Midbrain (tissue), 1 donor: ENCODE measurements around the gene LIMS2.

ENCODE experiments used
- DNase-seq: peaks from one replicate; lab custom pipeline; 2025; lab: John Stamatoyannopoulos, UW

LIMS2 gene

DNA sequence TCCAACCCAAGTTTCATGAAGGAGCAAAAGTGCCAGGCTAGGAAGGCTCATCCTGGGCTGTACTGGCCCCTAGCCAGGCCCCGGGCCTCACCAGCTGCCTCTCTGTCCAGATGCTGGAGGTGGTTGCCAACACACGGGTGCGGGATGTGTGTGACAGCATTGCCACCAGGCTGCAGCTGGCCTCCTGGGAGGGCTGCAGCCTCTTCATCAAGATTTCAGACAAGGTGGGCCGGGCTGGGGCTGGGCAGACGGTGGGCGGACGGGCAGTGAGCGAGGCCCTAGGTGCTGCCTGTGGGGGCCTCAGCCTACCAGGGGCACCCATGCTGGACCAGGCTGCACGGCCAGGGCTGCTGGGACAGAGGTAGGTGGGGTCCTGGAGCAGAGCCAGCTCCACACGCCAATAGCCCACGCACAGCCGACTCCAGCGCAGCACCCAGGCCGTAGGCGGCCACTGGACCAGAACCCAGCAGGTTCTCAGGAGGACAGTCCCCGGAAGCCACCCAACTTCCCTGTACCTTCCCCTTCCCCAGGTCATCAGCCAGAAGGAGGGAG, 41.2 kb downstream of the LIMS2 start:
- DNase-seq: no peak

DNA sequence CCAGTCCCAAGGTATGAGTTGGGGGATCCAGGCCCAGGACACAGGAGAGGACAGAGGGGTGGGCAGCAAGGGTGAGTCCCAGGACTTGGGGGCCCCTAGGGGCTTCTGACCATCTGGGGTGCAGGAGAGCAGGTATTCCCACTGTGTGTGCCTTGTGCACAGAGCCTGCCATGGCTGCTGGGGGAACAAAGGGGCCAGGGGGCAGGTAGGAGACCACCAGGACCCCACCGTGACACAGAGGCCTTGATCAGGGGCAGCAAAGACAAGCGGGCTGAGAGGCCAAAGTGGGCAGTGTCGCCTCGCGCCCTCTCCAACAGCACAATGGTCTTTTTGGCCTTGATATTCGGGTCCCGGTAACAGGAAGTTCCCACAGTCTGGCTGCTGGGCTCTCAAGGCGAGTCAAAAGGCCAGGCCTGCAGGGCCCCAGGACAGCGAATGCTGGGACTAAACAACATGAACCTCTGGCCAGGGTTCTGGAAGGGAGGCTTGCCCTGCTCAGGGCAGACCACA, 41.7 kb downstream of the LIMS2 start:
- no peak for DNase-seq

DNA sequence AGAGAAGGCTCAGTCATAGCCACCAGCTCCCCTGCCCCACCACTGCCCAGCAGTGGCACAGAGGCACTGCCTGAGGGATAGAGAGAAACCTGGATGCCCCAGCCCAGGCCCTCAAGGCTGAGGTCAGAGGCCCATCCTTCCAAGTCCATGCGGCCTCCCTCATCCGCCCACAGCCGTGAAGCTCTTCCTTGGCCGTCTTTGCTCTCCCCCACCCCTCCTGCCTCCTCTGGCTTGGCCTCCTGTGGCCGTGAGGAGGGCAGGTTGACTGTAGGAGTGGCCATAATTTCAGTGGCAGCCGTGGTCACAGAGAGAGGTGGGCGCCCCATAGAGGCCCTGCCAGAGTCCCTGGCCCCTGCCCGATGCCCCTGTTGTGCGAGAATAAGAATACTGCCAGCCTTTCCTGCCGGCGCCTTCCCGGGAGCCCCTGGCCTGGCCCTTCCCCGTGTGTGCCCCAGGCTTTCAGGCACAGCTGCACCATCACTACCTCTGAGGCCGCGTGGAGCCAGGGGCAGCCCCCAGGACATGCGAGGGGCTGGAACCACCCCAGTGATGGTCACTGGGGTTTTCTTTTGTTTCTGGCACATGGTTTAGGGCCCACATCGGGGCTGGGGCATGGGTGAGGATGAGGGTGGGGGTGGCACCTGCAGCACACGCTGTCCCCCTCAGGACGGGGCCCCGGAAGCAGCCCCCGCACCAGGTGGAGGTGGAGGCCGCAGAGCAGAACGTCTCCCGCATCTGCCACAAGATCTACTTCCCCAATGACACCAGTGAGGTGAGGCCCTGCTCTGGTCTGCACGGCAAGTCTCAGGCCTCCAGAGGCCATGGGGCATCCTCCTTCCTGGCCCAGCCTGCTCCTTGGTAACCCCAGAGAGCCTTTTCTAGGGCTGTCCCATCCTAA, 42.5 kb downstream of the LIMS2 start:
- no peak for DNase-seq

DNA sequence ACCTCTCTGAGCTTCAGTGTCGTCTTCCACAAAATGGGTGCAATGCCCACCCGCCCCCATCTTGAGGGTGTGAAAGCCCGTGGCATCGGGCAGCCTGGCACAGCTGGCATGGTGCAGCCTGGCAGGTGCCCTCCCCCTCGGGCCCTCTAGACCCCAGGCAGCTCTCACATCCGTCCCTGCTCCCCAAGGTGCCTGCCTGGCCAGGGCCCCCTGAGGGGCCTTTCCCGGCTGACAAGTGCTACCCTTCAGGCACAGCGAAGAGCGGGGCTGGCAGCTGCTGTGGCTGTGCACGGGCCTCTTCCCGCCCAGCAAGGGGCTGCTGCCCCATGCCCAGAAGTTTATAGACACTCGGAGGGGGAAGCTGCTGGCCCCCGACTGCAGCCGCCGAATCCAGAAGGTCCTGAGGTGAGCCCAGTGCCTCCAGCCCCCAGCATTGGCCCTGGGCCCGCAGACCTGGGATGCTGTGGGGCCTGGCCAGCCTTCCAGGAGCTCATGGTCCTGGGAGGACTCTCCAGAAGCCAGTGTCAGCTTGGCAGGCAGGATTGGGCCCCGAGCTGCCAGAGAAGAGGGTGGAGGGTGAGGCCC, 43.2 kb downstream of the LIMS2 start:
- no peak for DNase-seq

DNA sequence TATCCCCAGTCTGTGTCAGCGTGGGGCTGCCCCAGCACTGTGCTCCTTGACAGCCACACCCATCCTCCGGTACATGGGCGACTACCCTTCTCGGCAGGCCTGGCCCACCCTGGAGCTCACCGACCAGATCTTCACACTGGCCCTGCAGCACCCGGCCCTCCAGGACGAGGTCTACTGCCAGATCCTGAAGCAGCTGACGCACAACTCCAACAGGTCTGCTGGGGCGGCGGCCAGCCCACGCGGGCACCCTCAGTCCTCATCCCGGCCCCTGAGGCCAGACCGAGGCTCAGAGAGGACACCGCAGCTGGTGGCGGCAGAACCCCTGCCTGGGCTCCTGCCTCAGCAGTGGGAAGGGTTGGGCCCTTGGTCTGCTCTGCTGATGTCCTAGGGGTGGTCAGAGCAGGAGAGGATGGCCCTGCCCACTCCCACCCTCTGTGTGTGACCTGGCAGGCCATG, 43.8 kb downstream of the LIMS2 start:
- DNase-seq: no peak

DNA sequence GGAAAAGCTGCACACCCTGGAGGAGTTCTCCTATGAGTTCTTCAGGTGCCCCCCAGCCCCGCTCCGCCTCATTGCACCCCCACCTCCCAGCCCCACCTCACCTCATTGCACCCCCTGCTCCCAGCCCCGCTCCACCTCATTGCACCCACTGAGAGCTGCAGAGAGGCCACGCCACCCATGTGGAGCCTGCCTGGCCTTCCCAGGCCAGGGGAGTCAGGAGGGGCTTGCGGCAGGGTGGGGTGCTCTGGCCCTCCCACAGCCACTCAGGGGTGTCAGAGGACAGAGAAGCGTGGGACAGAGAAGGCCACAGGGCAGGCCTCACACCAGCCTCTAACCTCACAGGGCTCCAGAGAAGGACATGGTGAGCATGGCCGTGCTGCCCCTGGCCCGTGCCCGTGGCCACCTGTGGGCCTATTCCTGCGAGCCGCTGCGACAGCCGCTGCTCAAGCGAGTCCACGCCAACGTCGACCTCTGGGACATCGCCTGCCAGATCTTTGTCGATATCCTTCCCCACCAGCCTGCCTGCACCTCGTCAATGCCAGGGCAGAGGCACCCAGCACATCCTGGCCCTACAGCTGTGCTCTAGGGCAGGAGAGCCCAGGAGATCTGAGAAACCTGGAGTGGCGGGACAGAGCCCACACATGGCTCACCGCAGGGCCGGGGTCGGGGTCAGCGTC, 44.3 kb downstream of the LIMS2 start:
- no peak for DNase-seq

DNA sequence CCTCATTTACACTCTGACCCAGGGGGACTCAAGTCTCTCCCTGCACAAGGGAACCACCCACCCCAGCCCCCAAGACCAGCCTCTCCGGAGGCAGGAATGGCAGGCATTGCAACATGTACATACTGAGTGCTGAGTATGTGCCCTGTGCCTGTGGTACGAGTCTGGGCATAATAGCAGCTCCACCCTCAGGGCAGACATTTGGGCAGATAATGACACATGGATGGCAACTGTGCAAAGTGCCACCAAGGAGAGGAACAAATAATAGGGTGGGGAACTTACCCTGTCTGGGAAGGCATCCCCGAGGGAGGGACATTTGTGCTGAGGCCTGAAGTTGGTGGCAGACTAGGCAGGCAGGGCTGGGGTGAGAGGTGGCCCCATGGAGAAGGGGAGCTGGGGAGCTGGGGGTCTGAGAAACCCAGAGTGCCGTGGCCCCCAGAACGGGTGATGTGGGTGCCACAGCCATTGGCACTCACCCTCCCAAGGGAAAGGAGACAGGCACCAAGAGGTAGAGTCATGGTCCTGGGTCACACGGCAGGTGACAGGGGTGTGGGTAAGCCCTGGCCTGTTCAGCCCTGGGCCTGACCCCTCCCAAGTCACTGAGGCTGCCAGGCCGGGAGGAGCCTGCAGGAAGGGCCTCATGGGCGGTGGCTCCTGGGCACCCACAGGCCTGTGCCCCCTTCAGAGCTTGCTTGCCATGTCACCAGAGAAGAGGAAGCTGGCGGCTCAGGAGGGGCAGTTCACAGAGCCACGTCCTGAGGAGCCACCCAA, 45.0 kb downstream of the LIMS2 start:
- no peak for DNase-seq

DNA sequence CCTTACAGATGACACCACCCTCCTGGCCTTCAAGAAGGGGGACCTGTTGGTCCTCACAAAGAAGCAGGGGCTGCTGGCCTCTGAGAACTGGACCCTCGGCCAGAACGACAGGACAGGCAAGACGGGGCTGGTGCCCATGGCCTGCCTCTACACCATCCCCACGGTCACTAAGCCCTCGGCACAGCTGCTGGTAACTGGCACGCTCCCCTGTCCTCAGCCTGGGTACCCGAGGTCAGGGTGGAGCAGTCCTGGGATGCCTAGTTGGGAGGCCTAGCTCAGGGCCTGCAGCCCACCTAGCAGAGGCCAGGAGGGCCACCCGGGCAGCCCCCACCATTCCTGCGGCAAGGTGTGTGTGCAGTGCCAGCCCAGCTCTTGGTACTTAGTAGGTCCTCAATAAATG, 45.7 kb downstream of the LIMS2 start:
- DNase-seq: no peak

DNA sequence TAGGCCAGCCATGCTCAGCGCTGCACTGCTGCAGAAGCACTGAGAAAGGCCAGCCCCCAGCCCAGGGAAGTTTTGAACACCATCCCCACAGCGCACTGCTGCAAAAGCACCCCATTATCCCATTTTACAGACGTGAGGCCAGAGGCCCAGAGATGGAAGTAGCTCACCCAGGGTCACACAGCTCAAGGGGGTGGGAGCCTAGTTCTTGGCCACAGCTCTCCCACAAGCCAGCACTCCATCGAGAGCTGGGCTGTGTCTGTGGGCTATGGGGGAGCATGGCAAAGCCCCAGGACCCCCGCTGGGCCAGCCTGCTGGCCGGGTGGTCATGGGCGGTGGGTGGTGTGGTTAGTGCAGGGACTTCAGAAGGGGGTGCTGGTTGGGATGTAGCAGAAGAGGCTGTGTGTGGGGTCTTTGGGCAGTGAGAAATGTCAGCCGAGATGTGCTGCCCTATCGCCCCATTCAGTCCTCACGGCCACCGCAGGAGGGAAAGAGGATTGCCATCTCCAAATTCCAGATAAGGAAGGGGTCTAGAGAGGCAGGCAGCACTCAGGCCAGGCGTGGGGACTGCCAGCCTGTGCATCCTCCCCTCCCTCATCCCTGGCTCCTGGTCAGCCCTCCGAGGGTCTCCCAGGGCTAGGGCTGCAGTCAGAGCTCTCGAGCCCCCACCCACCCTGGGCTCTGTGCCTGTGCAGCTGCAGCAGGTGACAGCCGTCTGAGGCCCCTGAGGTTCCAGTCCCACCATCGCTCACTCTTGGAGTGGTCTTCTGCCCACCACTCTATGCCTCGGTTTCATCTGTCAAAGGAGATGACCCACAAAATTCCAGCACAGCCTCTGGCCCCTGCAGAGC, 46.3 kb downstream of the LIMS2 start:
- DNase-seq: no peak

DNA sequence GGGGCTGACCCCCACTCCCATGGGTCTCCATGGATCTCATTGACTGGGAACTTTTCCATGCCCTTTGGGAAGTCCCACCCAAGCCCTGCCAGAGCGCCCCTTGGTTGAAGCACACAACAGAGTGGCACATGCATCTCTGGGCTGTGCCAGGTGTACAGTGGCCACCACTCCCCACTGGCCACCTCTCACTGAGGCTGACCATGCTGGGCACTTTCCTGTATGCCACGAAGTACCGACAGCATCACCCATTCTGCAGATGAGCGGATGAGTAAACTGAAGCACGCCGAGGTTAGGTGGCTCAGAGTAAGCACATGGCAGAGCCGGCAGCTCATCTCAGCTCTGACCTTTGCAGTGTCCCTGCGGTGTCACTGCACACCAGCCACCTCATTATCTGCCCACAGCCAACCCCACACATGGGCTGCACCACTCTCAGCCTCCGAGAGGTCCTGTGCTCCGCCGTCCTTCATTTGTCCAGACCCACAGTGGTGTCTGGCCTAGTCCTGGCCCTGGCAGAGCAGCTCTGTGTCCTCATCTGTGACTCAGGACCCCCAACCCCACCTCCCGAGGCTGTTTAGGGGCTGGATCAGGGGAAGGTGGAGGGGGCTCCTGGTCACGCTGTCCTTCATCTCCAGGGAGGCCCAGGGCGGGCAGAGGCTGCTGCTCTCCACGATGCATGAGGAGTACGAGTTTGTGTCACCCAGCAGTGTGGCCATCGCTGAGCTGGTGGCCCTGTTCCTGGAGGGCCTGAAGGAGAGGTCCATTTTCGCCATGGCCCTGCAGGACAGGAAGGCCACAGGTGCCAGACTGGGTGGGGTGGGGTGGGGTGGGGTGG, 47.4 kb downstream of the LIMS2 start:
- DNase-seq: no peak

DNA sequence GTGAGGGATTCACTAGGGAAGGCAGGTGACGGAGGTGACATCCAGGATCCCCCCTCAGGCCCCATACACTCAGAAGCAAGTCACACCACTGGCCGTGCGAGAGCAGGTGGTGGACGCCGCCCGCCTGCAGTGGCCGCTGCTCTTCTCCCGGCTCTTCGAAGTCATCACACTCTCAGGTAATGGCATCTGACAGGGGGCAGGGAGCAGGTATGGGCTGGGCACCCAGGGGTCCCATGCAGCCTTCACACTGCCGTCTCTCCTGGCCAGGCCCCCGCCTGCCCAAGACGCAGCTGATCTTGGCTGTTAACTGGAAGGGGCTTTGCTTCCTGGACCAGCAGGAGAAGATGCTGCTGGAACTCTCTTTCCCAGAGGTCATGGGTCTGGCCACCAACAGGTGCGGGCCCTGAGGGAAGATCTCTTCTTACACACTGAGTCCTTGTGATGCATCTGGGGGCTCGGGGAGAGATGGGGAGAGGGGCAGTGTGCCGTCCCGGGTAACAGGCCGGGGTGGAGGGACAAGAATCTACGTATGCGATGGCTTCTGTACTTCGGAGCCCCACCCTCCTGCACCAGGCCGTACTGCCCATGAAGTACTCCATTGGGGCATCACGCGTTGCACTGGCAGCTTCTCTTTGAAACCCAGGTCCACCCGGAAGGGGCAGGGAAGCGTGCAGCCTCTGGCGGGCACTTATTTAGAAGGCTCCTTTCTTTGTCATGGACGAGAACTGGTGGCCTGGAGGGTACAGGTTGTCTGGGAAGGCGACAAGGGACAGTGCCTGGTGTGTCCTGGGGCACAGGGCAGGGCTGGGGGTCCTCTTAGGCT, 48.2 kb downstream of the LIMS2 start:
- DNase-seq: no peak

DNA sequence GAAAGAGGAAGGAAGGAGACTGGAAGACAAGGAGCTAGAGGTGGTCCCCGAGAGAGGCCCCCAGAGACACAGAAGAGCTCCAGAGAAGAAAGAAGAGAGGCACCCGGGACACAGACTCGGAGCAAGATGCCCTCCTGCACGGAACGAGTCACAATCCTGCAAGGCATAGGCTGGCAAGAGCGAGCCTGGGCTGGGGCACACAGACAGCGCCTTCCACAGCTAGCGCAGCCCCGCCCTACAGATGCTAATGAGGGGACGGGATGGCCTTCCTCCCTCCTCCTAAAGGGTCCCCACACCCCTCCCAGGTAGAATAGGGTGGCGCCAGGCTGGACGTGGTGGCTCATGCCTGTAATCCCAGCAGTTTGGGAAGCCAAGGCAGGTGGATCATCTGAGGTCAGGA, 49.2 kb downstream of the LIMS2 start:
- DNase-seq: no peak

DNA sequence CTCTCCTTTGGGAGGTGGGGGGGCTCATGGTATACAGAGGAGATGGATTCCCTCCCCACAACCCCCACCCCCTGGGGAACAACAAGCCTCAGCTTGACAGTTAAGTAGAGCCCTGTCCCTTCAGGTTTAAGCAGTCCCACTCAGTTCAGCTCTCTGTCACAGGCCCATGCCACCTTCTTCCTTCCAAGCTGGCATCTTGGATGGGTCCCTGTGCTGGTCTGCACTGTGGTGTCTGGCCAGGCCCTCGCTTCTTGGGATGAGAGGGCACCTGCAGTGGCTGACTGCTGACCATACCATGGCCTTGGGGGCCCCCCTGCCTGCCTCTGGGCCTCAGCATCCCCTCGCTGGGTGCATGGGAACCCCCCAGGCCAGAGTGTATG, 49.8 kb downstream of the LIMS2 start:
- DNase-seq: no peak

DNA sequence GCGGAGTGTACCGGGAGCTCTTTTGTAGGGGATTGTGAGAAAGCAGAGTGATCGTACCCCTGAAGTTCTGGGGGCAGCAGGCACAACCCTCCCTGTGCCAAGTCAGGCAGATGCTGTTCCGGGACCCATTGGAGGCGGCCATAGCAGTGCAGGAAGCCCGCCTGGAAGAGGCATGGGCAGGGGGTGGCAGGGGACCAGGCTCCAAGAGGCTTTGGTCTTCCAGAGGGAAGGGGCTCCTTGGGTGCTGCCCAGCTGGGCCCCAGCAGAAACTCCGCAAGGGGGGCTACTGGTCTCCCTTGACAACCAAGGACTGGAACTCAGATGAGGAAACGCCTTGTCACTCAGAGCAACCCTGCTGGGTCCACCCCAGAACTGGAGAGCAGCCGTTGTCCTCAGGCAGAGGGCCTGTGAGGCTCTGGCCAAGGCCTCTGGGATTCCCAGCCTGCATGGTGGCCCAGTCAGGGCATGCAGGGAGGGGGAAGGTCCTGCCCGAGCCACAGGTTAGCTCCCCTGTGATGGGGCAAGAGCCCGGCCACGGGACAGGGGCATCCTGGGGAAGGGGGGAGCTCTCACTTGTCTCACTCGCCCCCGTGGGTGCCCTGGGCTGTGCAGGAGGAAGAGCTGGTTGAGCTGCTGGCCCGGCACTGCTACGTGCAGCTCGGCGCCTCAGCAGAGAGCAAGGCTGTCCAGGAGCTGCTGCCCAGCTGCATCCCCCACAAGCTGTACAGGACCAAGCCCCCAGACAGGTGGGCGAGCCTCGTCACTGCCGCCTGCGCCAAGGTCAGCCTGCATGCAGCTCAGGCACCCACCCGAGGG, 50.4 kb downstream of the LIMS2 start:
- no peak for DNase-seq

DNA sequence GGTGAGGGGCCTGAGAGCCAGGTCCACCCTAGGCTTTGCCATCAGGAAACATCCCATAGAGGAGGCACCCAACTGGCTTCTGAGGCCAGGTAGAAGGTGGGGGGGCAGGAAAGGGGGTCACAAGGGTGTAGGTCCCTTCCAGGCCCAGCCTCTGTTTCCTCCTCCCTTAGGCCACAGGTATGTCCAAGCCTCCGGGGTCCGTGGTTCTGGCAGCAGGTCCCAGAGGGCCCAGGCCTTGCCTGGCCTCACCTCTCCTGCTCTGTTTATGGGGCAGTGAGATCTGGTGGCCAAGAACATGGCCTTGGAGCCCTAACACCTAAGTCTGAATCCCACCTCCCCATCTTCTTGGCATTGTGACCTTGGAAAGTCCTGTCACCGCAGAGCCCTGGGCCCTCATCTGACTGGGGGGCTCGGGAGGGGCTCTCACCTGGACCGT, 51.0 kb downstream of the LIMS2 start:
- no peak for DNase-seq

DNA sequence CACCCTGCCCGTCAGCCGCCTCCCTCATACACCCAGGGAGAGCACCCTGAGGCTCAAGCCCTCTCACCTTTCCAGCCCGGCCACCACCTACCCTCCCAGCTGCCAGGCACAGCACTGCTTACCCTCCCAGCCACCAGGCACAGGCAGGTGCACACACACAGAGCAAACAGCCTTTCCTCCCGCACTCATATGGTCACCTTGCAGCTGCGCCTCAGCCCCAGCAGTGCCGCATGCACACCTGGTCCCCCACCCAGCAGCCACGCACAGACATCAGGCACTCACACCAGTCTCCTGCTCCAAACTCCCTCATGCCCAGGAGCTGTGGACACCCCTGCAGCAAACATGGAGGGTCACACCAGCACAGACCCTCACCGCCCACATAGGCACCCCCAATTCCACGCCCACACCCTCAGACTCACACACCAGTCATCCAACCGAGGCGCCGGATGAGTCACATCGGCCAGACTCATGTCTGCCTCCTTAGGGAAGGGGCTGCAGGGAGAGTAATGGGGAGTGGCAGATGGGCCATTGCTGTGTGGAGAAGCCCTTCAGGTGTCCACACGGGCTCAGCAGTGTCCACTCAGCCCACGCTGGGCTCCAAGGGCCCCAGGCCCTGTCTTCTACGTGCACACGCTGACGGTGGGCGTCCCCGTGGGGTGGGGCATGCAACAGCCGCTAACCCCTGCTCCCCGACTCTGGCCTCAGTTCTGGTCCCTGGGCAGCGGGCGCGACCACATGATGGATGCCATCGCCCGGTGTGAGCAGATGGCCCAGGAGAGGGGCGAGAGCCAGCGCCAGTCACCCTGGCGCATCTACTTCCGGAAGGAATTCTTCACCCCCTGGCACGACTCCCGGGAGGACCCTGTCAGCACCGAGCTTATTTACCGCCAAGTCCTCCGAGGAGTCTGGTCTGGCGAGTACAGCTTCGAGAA, 51.7 kb downstream of the LIMS2 start:
- no peak for DNase-seq
